Dermis blood vessel endothelial cell (primary cell): ENCODE measurements around the gene TIMM10. TPM values are rescaled to one million over a fixed set of nuclear protein-coding genes. Genes with fewer than 3 reads are reported as not detected.

ENCODE experiments used
- DNase-seq: peaks from one replicate; pipeline ENCODE4 v3.0.0; 2010
- total RNA-seq: library from RNA; depleted of rRNA; stranded (reverse); fragments of >200 nt; gene quantifications from 2 replicates; pipeline ENCODE4 v1.2.3, GENCODE V29; 2014

Gene TIMM10
- total RNA-seq, 1 donor from 2014 or later, result 39.8 TPM

DNA sequence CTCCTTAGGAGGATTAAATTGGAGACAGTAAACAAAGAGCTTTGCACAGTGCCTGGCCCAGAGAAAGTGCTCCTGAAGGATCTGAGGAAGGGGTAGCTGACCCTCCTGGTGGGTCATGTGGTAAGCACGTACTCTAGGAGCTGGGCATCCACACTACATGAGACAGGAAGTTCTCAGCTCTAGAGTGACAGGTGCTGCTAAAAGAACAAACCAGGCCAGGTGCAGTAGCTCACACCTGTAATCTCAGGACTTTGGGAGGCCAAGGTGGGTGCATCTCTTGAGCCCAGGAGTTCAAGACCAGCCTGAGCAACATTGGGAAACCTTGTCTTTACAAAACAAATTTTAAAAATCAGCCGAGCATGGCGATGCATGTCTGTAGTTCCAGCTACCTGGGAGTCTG, 28.2 kb downstream of the TIMM10 start:
- no peak for DNase-seq

GRCh38 chr11:57501953-57502352, 28.6 kb downstream of the TIMM10 start:
- DNase-seq, result no peak

DNA sequence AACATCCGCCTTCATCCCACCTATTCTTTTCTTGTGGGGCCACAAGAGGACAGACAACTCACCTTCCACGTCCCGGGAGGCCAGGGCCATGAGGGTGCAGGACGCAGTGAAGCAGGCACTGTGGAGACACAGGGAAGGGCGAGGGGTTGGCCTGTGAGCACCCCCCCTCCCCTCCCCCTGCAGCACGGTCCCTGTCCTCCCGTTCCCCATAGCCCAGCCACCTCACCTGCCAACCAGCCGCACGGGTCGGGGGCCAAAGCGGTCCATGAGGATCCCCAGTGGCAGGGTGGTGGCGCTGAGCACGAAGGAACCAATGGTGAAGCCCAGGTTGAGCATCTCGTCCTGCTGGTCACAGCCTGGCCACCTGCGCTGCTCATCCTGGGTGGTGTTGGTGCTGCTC, 29.6 kb downstream of the TIMM10 start:
- no peak for DNase-seq

DNA sequence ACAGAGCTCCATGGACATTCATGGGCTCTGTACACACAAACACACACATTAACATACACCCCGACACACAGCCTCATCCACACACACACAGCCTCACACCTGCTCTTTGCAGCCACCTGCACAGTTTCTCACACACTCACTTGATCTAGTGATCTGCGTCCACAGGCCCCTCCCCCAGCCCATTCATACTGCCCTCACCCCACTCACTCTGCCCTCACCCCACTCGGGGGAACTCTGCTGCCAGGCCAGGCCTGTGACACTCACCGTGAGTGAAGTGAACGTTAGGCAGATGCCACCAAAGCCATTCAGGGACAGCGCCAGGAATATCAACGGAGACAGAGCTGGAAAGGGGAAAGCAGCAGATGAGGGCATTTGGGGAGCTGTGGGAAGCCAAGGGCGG, 30.0 kb downstream of the TIMM10 start:
- DNase-seq, result no peak

GRCh38 chr11:57499983-57500461, 30.5 kb downstream of the TIMM10 start:
- peak; percentile 20 for DNase-seq

DNA sequence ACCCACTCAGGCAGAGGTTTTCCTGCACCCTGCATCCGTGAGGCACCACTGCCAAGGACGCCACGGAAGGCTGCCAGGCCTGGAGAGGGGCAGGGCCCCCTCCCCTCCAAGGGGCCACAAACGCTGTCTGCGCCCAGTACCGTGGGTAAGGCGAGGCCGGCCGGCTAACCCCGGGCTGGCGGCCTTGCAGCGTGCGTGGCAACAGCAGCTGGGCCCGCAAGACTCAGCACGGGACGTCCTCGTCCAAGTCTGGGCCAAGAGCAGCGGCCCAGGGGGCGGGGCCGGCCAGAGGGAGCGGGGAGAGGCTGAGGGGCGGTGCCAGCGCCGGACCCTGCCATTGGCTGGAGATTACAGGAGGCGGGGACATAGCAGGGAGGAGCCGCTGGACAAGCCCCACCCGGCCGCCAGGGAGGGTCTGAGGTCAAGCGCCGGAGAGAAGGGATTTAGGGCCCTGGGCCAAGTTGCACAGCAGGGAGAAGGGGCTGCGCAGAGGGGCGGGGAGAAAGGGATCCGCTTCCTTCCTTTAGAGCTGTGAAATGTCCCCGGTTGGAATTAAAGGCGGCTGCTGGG, 31.1 kb downstream of the TIMM10 start:
- peak; percentile 92 for DNase-seq

DNA sequence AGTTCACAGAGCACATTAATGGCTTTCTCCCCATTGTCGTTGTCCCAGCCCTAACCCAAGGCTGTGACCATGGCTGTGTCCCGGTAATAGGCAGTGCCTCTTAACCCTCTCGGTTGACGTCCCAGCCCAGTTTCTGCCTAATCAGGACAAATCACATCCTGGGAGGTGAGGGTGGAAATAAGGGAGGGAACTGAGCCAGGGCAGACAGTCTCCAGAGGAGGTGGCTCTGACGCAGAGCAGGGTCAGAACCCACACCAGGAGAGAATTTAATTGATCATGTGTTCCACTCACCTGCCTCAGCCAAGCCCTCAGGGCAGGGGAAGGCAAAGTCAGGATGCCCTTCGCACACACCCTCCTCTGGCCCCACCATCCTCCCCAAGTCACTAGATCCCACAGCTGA, 32.0 kb downstream of the TIMM10 start:
- DNase-seq, result no peak

DNA sequence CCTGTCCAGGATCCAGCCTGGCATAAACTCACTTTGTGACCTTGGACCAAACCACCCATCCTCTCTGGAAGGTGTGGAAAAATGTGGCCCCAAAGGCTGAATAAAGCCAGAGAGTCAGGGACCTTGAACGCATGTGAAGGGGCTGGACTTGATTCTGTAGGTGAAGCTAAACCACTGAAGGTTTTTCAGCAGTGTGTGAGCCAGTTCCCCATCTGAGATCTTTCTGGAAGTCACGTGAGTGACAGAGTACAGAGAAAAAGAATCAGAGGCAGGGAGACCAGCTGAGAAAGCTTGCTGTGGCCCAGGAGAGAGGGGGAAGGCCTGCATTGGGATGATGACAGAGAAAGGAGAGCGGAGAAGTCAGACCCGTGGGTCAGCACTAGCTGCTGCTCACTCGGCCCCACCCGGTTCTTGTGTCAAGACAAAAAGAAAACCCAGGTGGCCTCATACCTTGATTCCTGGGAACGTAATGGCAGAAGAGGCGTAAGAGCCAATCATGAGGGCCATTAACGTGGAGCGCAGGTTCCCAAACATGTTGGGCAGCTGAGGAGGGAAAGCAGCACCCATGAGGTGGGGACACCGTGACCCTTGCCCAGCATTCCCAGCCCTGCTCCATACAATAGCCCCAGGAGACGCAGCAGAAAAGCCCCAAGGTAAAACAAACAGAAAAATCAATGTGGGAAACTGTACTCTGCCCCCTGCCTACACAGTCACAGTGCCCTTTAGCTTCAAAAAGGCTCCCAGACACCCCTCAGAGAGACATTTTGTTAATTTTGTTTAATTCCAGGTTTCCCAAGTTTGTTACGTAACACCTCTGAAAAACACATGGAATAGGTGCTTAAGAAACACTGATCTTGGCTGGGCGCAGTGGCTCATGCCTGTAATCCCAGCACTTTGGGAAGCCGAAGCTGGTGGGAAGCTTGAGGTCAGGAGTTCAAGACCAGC, 33.0 kb downstream of the TIMM10 start:
- DNase-seq, result no peak

- DNase-seq, result no peak
Observed at GRCh38 chr11:57496109-57496820, 34.3 kb downstream of the TIMM10 start.

DNA sequence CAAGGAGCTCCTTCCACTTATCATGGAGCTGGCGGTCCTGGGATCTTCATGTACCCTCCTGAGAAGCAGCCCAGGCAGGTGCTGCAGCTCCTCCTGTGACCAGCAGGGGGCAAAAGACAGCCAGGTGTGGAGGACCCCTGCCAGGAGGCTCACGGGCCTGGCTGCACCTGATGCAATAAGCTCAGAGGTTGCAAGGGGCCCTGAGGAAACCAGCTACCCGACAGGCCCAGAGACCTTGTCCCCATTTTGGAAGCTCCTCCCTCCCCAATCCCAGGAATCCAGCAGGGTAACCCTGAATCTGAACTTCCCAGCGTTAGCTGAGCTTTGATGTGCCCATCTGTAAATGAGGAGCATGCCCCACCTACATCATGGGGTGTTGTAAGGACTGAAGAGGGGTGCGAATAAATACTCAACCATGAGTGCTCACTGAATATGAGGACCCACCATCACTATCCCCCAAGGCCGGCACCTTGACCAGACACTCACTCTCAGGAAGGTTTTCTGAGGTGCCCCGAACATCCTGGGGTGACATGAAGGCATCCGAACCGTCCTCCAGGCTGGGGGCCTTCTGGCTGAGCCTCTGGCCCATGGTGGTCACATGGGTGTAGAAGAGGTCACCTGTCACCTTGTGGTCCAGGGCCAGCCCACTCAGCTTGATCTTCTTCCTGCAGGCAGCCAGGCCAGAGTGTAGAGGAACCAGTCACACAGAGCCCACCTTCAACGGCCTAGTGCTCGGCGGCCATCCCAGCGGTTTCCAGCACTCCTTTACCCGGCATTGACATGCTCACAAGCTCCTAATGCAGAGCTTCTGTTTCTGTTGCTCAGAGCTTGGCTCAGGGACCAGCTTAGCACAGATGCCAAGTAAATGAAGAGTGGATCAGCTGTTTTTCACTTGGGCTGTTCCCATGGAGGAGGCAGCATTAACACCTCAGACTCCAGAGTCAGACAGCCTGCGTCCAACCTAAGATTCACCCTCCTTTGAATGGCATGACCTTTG, 36.7 kb downstream of the TIMM10 start:
- DNase-seq, result peak; percentile 67

- peak; percentile 68 for DNase-seq
Observed at GRCh38 chr11:57491371-57492061, 39.0 kb downstream of the TIMM10 start.

- DNase-seq, result no peak
Observed at GRCh38 chr11:57490456-57491248, 39.9 kb downstream of the TIMM10 start.

- DNase-seq, result no peak
Observed at GRCh38 chr11:57487920-57488659, 42.5 kb downstream of the TIMM10 start.

GRCh38 chr11:57487021-57487778, 43.4 kb downstream of the TIMM10 start:
- no peak for DNase-seq

GRCh38 chr11:57485217-57485990, 45.1 kb downstream of the TIMM10 start:
- no peak for DNase-seq

- DNase-seq, result no peak
Observed at GRCh38 chr11:57484141-57484710, 46.3 kb downstream of the TIMM10 start.

GRCh38 chr11:57483562-57483918, 47.0 kb downstream of the TIMM10 start:
- DNase-seq, result no peak
